H9 (cell line): ENCODE measurements around the gene SDHAF3. TPM values are rescaled to one million over a fixed set of nuclear protein-coding genes. Genes with fewer than 3 reads are reported as not detected.

ENCODE experiments used
- DNase-seq: peaks from one replicate; pipeline ENCODE4 v3.0.0-alpha.2; 2017
- H2AFZ ChIP-seq: one replicate; pipeline ENCODE4 v1.6.1; 2013; ENCODE audit warnings: mild to moderate bottlenecking, low read length, control low read depth, moderate library complexity
- H2AK5ac ChIP-seq: 2 replicates; pipeline ENCODE4 v1.6.1; 2013; ENCODE audit warnings: low read length, control low read depth, mixed read lengths; ENCODE audit not compliant: insufficient read length
- H2BK120ac ChIP-seq: one replicate; pipeline ENCODE4 v1.6.1; 2013; ENCODE audit warnings: low read depth, mild to moderate bottlenecking, low read length, control low read depth, inconsistent platforms; ENCODE audit not compliant: poor library complexity, severe bottlenecking
- H2BK12ac ChIP-seq: 2 replicates; pipeline ENCODE4 v1.6.1; 2013; ENCODE audit warnings: low read length, control low read depth, mixed read lengths, low read depth; ENCODE audit not compliant: insufficient read length
- H2BK15ac ChIP-seq: 2 replicates; pipeline ENCODE4 v1.6.1; 2013; ENCODE audit warnings: low read depth, low read length, control low read depth
- H2BK20ac ChIP-seq: one replicate; pipeline ENCODE4 v1.6.1; 2013; ENCODE audit warnings: low read depth, mild to moderate bottlenecking, low read length, control low read depth, inconsistent platforms; ENCODE audit not compliant: poor library complexity, severe bottlenecking
- H2BK5ac ChIP-seq: 2 replicates; pipeline ENCODE4 v1.6.1; 2013; ENCODE audit warnings: low read length, control low read depth, mixed read lengths; ENCODE audit not compliant: insufficient read length
- H3K14ac ChIP-seq: 2 replicates; pipeline ENCODE4 v1.6.1; 2013; ENCODE audit warnings: low read length, control low read depth; ENCODE audit not compliant: insufficient read depth
- H3K18ac ChIP-seq: 2 replicates; pipeline ENCODE4 v1.6.1; 2013; ENCODE audit warnings: low read depth, mild to moderate bottlenecking, mixed read lengths, low read length, control low read depth; ENCODE audit not compliant: insufficient read length
- H3K23ac ChIP-seq: 2 replicates; pipeline ENCODE4 v1.6.1; 2013; ENCODE audit warnings: low read length, control low read depth, mixed read lengths, low read depth; ENCODE audit not compliant: insufficient read length
- H3K23me2 ChIP-seq: 2 replicates; pipeline ENCODE4 v1.6.1; 2013; ENCODE audit warnings: low read depth, mild to moderate bottlenecking, mixed read lengths, low read length, control low read depth; ENCODE audit not compliant: insufficient read length, poor library complexity, severe bottlenecking
- H3K27ac ChIP-seq: 2 replicates; pipeline ENCODE4 v1.5.1; 2013; ENCODE audit warnings: low read length, control low read depth, mixed read lengths, low read depth; ENCODE audit not compliant: insufficient read length
- H3K27me3 ChIP-seq: 2 replicates; pipeline ENCODE4 v1.6.1; 2013; ENCODE audit warnings: low read length, control low read depth, inconsistent platforms; ENCODE audit not compliant: insufficient read depth
- H3K4ac ChIP-seq: 2 replicates; pipeline ENCODE4 v1.6.1; 2013; ENCODE audit warnings: low read depth, mild to moderate bottlenecking, control low read depth, inconsistent platforms, low read length, moderate library complexity
- H3K4me1 ChIP-seq: 2 replicates; pipeline ENCODE4 v1.6.1; 2013; ENCODE audit warnings: low read length, control low read depth, inconsistent platforms; ENCODE audit not compliant: insufficient read depth
- H3K4me2 ChIP-seq: 2 replicates; pipeline ENCODE4 v1.6.1; 2013; ENCODE audit warnings: low read length, control low read depth, mixed read lengths; ENCODE audit not compliant: insufficient read length, insufficient read depth
- H3K56ac ChIP-seq: 2 replicates; pipeline ENCODE4 v1.6.1; 2013; ENCODE audit warnings: low read depth, mild to moderate bottlenecking, mixed read lengths, low read length, control low read depth; ENCODE audit not compliant: insufficient read length
- H3K79me1 ChIP-seq: 2 replicates; pipeline ENCODE4 v1.6.1; 2013; ENCODE audit warnings: low read depth, mild to moderate bottlenecking, moderate library complexity, low read length, control low read depth, inconsistent platforms; ENCODE audit not compliant: insufficient read depth, poor library complexity, severe bottlenecking
- H3K79me2 ChIP-seq: 2 replicates; pipeline ENCODE4 v1.6.1; 2013; ENCODE audit warnings: low read length, control low read depth, inconsistent platforms; ENCODE audit not compliant: insufficient read depth
- H3K9ac ChIP-seq: 2 replicates; pipeline ENCODE4 v1.6.1; 2013; ENCODE audit warnings: low read length, control low read depth, mixed read lengths; ENCODE audit not compliant: insufficient read length; ENCODE audit errors: extremely low read depth
- H3K9me3 ChIP-seq: one replicate; pipeline ENCODE4 v1.6.1; 2013; ENCODE audit warnings: low read depth, low read length, inconsistent platforms; ENCODE audit not compliant: control insufficient read depth
- H3T11ph ChIP-seq: one replicate; pipeline ENCODE4 v1.6.1; 2013; ENCODE audit warnings: mild to moderate bottlenecking, low read length, control low read depth, inconsistent platforms
- H4K20me1 ChIP-seq: one replicate; pipeline ENCODE4 v1.6.1; 2013; ENCODE audit not compliant: control insufficient read depth, insufficient read length, insufficient read depth
- H4K5ac ChIP-seq: 2 replicates; pipeline ENCODE4 v1.6.1; 2013; ENCODE audit warnings: low read depth, mild to moderate bottlenecking, mixed read lengths, low read length, control low read depth; ENCODE audit not compliant: insufficient read length
- H4K8ac ChIP-seq: replicated peaks from 2 replicates; pipeline ENCODE4 v1.6.1; 2013; ENCODE audit warnings: low read length, control low read depth, mixed read lengths, low read depth; ENCODE audit not compliant: insufficient read length
- H4K91ac ChIP-seq: 2 replicates; pipeline ENCODE4 v1.6.1; 2013; ENCODE audit warnings: low read depth, mild to moderate bottlenecking, moderate library complexity, mixed read lengths, low read length, control low read depth; ENCODE audit not compliant: insufficient read length
- H3K27ac Mint-ChIP-seq, 3 experiments: 2 replicates in 2 of 3; 3 replicates in 1 of 3; pipeline ENCODE4 v1.8.0; 2020 to 2021; ENCODE audit warnings: mixed read lengths in 3 of 3, mild to moderate bottlenecking in 1 of 3, moderate library complexity in 1 of 3
- H3K27me3 Mint-ChIP-seq: 2 replicates; pipeline ENCODE4 v1.8.0; 2021; ENCODE audit warnings: low read depth, mild to moderate bottlenecking, moderate library complexity, mixed read lengths
- H3K36me3 Mint-ChIP-seq, 3 experiments: 2 replicates in 2 of 3; 3 replicates in 1 of 3; pipeline ENCODE4 v1.8.0; 2020 to 2021; ENCODE audit warnings: low read depth in 3 of 3, mixed read lengths in 3 of 3; ENCODE audit not compliant: insufficient read depth in 1 of 3
- H3K4me1 Mint-ChIP-seq, 2 experiments: 2 replicates each; pipeline ENCODE4 v1.8.0; 2020; ENCODE audit warnings: mixed read lengths in 2 of 2
- H3K4me3 Mint-ChIP-seq, 2 experiments: 2 replicates in 1 of 2; 3 replicates in 1 of 2; pipeline ENCODE4 v1.8.0; 2020 to 2021; ENCODE audit warnings: mild to moderate bottlenecking in 2 of 2, mixed read lengths in 2 of 2, moderate library complexity in 1 of 2
- H3K9me3 Mint-ChIP-seq, 2 experiments: 2 replicates in 1 of 2; 3 replicates in 1 of 2; pipeline ENCODE4 v1.8.0; 2020; ENCODE audit warnings: mild to moderate bottlenecking in 2 of 2, mixed read lengths in 2 of 2, moderate library complexity in 1 of 2
- WGBS: extraction: QIAGEN DNeasy Blood & Tissue Kit; methylation state at CpG from one replicate; pipeline ENCODE4 v1.1.7; 2013; ENCODE audit warnings: missing lambda C conversion rate, low lambda C conversion rate, mixed read lengths; ENCODE audit not compliant: insufficient read length; ENCODE audit errors: extremely low coverage; 5-methylcytosine and 5-hydroxymethylcytosine counted together
- total RNA-seq: library from RNA; stranded (reverse); gene quantifications from 2 replicates; pipeline ENCODE4 v1.2.1, GENCODE V29; 2021
- TF ChIP-seq, protein P1 (sequence below): fragments of 200-600 bp; sonication (generic); conservative IDR thresholded peaks from 3 replicates; pipeline ENCODE4 v1.8.0; 2021; ENCODE audit warnings: antibody characterized with exemption, mild to moderate bottlenecking

Gene SDHAF3
- total RNA-seq, 1 experiment from 2014 or later = 14.1 TPM

DNA sequence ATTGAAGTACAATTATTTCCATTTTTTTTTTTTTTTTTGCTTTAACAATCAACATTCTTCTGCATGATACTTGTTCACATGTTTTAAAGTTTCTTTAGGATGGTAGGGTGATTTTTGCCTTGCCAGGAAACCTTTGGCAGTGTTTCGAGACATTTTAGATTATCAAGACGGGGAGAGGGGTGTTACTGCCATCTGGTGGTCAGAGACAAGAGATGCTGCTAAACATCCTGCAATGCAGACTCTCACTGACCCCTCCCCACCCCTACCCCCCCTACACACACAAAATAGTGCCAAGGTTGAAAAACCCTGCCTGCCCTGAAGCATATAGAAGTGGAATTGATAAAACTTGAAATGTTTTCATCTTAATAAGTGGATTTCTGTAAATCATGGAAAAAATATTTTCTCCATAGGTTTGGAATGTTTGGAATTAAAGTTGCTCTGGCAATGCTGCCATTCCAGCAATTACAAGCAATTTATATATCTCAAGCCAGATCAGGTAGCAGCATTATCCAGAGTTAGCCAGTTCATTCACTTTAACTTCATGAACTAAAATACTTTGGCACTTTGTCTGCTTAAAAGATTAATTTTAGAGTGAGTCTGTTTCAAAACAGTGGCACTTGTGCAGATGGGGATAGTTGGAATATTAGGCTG, 62.1 kb downstream of the SDHAF3 start:
- Histone ChIP-seq H2BK15ac (no peak overlapping the region), H3K79me1 (no peaks in the 10 kb centered on the region), H3T11ph (no peak overlapping the region), H3K18ac (no peak overlapping the region), H3K23me2 (no peaks in the 10 kb centered on the region), H3K4me2 (no peak overlapping the region), H3K4me1 (no peaks in the 10 kb centered on the region), H2AFZ (no peak overlapping the region), H2AK5ac (no peak overlapping the region), H2BK120ac (no peak overlapping the region), H3K27me3 (no peaks in the 10 kb centered on the region), H4K8ac (no peak overlapping the region), H3K23ac (no peak overlapping the region), H2BK12ac (no peak overlapping the region), H3K4ac (no peak overlapping the region), H3K14ac (no peak overlapping the region), H4K20me1 (no peaks in the 10 kb centered on the region), H2BK20ac (no peak overlapping the region), H4K5ac (no peak overlapping the region), H3K56ac (no peak overlapping the region), H4K91ac (no peak overlapping the region), H3K79me2 (no peaks in the 10 kb centered on the region), H3K9ac (no peak overlapping the region), H2BK5ac (no peak overlapping the region), H3K27ac (no peak overlapping the region), H3K9me3 (no peaks in the 10 kb centered on the region)
- no peak overlapping the region for H3K4me3 Mint-ChIP-seq
- H3K27ac Mint-ChIP-seq = no peak overlapping the region
- no CpG with 5 or more reads among the region's 2 CpGs for WGBS
- H3K36me3 Mint-ChIP-seq = peaks cover 11 to 25% (median 16%) of the 10 kb centered on the region in 3 experiments; a peak in 6 of 7 replicates
- H3K27me3 Mint-ChIP-seq = no peaks in the 10 kb centered on the region
- H3K4me1 Mint-ChIP-seq = no peaks in the 10 kb centered on the region; a peak in 1 of 4 replicates
- H3K9me3 Mint-ChIP-seq = peaks cover 0 to 3% of the 10 kb centered on the region in 2 experiments; a peak in 1 of 5 replicates
- peak; percentile 36 for DNase-seq
- TF ChIP-seq, protein P1, sequence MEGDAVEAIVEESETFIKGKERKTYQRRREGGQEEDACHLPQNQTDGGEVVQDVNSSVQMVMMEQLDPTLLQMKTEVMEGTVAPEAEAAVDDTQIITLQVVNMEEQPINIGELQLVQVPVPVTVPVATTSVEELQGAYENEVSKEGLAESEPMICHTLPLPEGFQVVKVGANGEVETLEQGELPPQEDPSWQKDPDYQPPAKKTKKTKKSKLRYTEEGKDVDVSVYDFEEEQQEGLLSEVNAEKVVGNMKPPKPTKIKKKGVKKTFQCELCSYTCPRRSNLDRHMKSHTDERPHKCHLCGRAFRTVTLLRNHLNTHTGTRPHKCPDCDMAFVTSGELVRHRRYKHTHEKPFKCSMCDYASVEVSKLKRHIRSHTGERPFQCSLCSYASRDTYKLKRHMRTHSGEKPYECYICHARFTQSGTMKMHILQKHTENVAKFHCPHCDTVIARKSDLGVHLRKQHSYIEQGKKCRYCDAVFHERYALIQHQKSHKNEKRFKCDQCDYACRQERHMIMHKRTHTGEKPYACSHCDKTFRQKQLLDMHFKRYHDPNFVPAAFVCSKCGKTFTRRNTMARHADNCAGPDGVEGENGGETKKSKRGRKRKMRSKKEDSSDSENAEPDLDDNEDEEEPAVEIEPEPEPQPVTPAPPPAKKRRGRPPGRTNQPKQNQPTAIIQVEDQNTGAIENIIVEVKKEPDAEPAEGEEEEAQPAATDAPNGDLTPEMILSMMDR = peak; percentile 85
